Spleen (tissue), 11 donors: ENCODE measurements around the gene MRPL50. TPM values are rescaled to one million over a fixed set of nuclear protein-coding genes. Genes with fewer than 3 reads are reported as not detected.

Experiments
- DNase-seq: peaks from one replicate; pipeline ENCODE4 v3.0.0-alpha.2; 2020
- H3K27ac ChIP-seq, 8 donors: fragments of 200-600 bp; sonication (generic) in 7 of 8; 1 replicate in 4 of 8; 2 replicates in 4 of 8; pipeline versions ENCODE4 v1.5.0 to v1.8.0; 2016 to 2021; ENCODE audit warnings: inconsistent platforms in 4 of 8, mild to moderate bottlenecking in 4 of 8, moderate library complexity in 1 of 8
- H3K27me3 ChIP-seq, 7 donors: fragments of 200-600 bp; sonication (generic) in 6 of 7; replicated peaks in 1 of 7; 1 replicate in 4 of 7; 2 replicates in 3 of 7; pipeline versions ENCODE4 v1.5.0 to v1.8.0; 2016 to 2021; ENCODE audit warnings: inconsistent platforms in 3 of 7, mild to moderate bottlenecking in 1 of 7
- H3K36me3 ChIP-seq, 6 donors: fragments of 200-600 bp; sonication (generic) in 5 of 6; 1 replicate in 4 of 6; 2 replicates in 2 of 6; pipeline versions ENCODE4 v1.5.0 to v1.8.0; 2016 to 2021; ENCODE audit warnings: inconsistent platforms in 2 of 6
- H3K4me1 ChIP-seq, 6 donors: fragments of 200-600 bp; sonication (generic) in 5 of 6; 1 replicate in 3 of 6; 2 replicates in 3 of 6; pipeline versions ENCODE4 v1.5.0 to v1.8.0; 2016 to 2021; ENCODE audit warnings: inconsistent platforms in 3 of 6
- H3K4me3 ChIP-seq, 8 donors: fragments of 200-600 bp; sonication (generic) in 7 of 8; 1 replicate in 4 of 8; 2 replicates in 4 of 8; pipeline versions ENCODE4 v1.5.0 to v1.8.0; 2016 to 2021; ENCODE audit warnings: inconsistent platforms in 4 of 8, mild to moderate bottlenecking in 4 of 8, moderate library complexity in 2 of 8
- H3K9me3 ChIP-seq, 8 donors: fragments of 200-600 bp; sonication (generic) in 7 of 8; 1 replicate in 4 of 8; 2 replicates in 4 of 8; pipeline versions ENCODE4 v1.5.0 to v1.8.0; 2016 to 2021; ENCODE audit warnings: inconsistent platforms in 4 of 8
- POLR2A ChIP-seq, 3 donors: fragments of 450-650 bp; IDR thresholded peaks; one replicate each; pipeline ENCODE4 v1.5.1; 2017; ENCODE audit warnings: antibody characterized with exemption in 3 of 3, mild to moderate bottlenecking in 1 of 3
- POLR2AphosphoS5 ChIP-seq, 3 donors: sonication (generic); formaldehyde crosslinking; IDR thresholded peaks; one replicate each; pipeline ENCODE4 v1.5.1; 2017; ENCODE audit warnings: antibody characterized with exemption in 3 of 3
- WGBS, 5 donors: extraction: QIAGEN DNeasy Blood & Tissue Kit in 3 of 5; methylation state at CpG; one replicate each; pipeline versions ENCODE4 v1.1.5 to v1.1.7; 2013 to 2018; 5-methylcytosine and 5-hydroxymethylcytosine counted together
- intact Hi-C: fragments of 100-400 bp; cut with DNase I; formaldehyde crosslinking; loops from one replicate; pipeline ENCODE4 v1.15.0; 2023; ENCODE audit warnings: low total_unique reads
- polyA plus RNA-seq, 3 donors: library from polyadenylated mRNA; stranded (reverse); fragments of 200-250 nt; gene quantifications; one replicate each; pipeline ENCODE4 v1.2.1, GENCODE V29; 2013
- total RNA-seq, 7 donors: library from RNA; depleted of rRNA in 3 of 7; stranded (reverse); fragments of >200 nt in 3 of 7; fragmentation: NEBNext Ultra II Directional in 4 of 7; extraction: Animal tissue kit (Norgen Biotek cat#: 25700) in 4 of 7; gene quantifications; one replicate each; pipeline versions ENCODE4 v1.1.0 to v1.2.1, GENCODE V29; 2016 to 2021
- TF ChIP-seq, protein P1 (sequence below), 11 experiments: fragments of 200-600 bp in 7 of 11; fragments of 450-650 bp in 4 of 11; sonication (generic) in 4 of 11; IDR thresholded peaks in 8 of 11; conservative IDR thresholded peaks in 3 of 11; 1 replicate in 7 of 11; 2 replicates in 4 of 11; pipeline versions ENCODE4 v1.4.0 to v1.8.0; 2016 to 2021; ENCODE audit warnings: antibody characterized with exemption in 11 of 11, inconsistent platforms in 4 of 11, mild to moderate bottlenecking in 1 of 11
- donor health status: healthy with polysubstance abuse.
- donor health status: DM: no; HTN: no; CAD: no; lungs with moderate emphysema.
- donor health status: DM: no; HTN: no; CAD: no.
- donor health status: Bipolar disorder and iron deficiency.
- donor health status: healthy.
- donor health status: DM: no; HTN: no; CAD: no.
- donor health status: DM: yes; HTN: yes; CAD: no.

Gene MRPL50
- total and polyA plus RNA-seq, 10 donors = 7.8 to 15.5 (median 11.2) TPM

- TF ChIP-seq, protein P1, sequence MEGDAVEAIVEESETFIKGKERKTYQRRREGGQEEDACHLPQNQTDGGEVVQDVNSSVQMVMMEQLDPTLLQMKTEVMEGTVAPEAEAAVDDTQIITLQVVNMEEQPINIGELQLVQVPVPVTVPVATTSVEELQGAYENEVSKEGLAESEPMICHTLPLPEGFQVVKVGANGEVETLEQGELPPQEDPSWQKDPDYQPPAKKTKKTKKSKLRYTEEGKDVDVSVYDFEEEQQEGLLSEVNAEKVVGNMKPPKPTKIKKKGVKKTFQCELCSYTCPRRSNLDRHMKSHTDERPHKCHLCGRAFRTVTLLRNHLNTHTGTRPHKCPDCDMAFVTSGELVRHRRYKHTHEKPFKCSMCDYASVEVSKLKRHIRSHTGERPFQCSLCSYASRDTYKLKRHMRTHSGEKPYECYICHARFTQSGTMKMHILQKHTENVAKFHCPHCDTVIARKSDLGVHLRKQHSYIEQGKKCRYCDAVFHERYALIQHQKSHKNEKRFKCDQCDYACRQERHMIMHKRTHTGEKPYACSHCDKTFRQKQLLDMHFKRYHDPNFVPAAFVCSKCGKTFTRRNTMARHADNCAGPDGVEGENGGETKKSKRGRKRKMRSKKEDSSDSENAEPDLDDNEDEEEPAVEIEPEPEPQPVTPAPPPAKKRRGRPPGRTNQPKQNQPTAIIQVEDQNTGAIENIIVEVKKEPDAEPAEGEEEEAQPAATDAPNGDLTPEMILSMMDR (IDR thresholded peaks at IDR 0.05 in 8 of 11, conservative IDR thresholded peaks at IDR 0.05 in 3 of 11) = no peak
- TF ChIP-seq POLR2AphosphoS5 (IDR thresholded peaks at IDR 0.05) (no peak), POLR2A (IDR thresholded peaks at IDR 0.05) (no peak)
- WGBS, 5 donors = 72 to 94% (median 77%) methylated on average over 3 of the region's 3 CpGs
Observed at GRCh38 chr9:101428909-101429308, 30.5 kb upstream of the MRPL50 start.

DNA sequence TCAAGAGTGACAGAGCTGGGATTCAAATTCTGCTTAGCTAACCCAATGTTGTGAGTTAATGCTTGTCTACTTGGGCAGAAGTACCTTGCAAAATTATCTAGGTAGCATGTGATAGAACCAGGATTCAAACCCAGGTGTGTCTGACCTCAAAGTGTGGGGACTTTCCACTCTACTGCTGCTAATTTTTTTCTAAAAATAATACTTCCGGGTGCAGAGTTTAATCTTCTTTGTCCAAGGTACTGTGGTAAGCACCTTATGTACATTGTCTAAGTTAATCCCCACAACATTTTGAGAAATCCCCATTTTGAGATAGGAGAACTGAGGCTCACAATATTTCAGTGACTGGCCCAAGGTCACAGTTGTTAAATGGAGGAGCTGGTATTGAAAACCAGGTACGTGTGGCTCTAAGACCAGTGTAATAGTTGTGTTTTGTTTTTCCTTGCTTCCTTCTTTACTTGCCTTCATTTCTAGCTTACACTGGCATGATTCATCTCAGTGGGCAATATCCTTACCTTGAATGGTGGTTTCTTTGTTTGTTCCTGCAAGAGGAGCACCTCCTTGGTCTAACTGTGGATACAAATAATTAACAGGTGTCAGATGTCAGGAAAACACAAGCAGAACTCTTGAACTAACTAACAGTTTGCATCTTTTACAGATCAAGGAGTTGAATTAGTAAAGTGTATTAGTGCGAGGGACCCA lies 29.7 kb upstream of the MRPL50 start:
- 80 to 95% (median 81%) methylated on average over 3 of the region's 3 CpGs for WGBS, 5 donors
- no peaks in the 10 kb centered on the region for H3K4me1 ChIP-seq
- DNase-seq = no peak
- intact Hi-C loops = no loop called here
- no peaks in the 10 kb centered on the region for H3K27me3 ChIP-seq
- no peaks in the 10 kb centered on the region for H3K9me3 ChIP-seq
- no peak overlapping the region for H3K4me3 ChIP-seq
- no peak overlapping the region for H3K27ac ChIP-seq
- TF ChIP-seq POLR2A (IDR thresholded peaks at IDR 0.05) = no peak
- TF ChIP-seq, protein P1 (IDR thresholded peaks at IDR 0.05 in 8 of 11, conservative IDR thresholded peaks at IDR 0.05 in 3 of 11) = no peak
- no peak for TF ChIP-seq POLR2AphosphoS5 (IDR thresholded peaks at IDR 0.05)
- no peaks in the 10 kb centered on the region for H3K36me3 ChIP-seq

More at GRCh38 chr9:101428909-101429308, 30.5 kb upstream of the MRPL50 start:
- DNase-seq = no peak
- intact Hi-C loops = no loop called here
- H3K9me3 ChIP-seq = no peaks in the 10 kb centered on the region
- no peak overlapping the region for H3K27ac ChIP-seq
- no peaks in the 10 kb centered on the region for H3K36me3 ChIP-seq
- no peak overlapping the region for H3K4me3 ChIP-seq
- no peaks in the 10 kb centered on the region for H3K4me1 ChIP-seq
- no peaks in the 10 kb centered on the region for H3K27me3 ChIP-seq

- no peaks in the 10 kb centered on the region for H3K36me3 ChIP-seq
- intact Hi-C loops = no loop called here
- H3K9me3 ChIP-seq = peaks cover 0 to 1% (median 0%) of the 10 kb centered on the region in 8 donors
- H3K27me3 ChIP-seq = no peaks in the 10 kb centered on the region
- no peaks in the 10 kb centered on the region for H3K4me1 ChIP-seq
- TF ChIP-seq POLR2A (IDR thresholded peaks at IDR 0.05) = no peak
- TF ChIP-seq, protein P1 (IDR thresholded peaks at IDR 0.05 in 8 of 11, conservative IDR thresholded peaks at IDR 0.05 in 3 of 11) = no peak
- no peak for TF ChIP-seq POLR2AphosphoS5 (IDR thresholded peaks at IDR 0.05)
- DNase-seq = no peak
- no peak overlapping the region for H3K27ac ChIP-seq
- H3K4me3 ChIP-seq = no peak overlapping the region
- 87 to 97% (median 94%) methylated on average over 8 of the region's 8 CpGs for WGBS, 5 donors
Observed at GRCh38 chr9:101427358-101427757, 28.9 kb upstream of the MRPL50 start.

DNA sequence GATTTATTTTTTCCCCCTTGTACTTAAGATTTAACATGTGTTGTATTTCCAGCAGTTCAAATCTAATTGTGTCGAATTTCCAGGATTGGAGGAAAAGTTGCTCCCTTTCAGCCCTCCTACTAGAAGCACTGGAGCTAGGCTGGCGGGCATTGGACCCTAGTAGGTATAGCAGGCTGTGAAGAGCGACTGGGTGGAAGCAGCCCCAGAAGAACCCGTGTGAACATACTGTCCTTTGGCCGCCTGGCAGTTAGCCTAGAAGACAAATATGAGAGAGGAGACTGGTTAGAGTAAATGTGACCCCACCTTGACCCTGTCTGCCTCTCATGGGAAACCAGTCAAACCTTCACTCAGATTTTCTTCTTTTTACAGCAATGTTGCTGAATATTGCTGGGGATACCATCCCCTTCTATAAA lies 23.2 kb upstream of the MRPL50 start:
- 74 to 87% (median 82%) methylated on average over 5 of the region's 5 CpGs for WGBS, 5 donors
- no peak overlapping the region for H3K4me3 ChIP-seq
- H3K36me3 ChIP-seq = peaks cover 0 to 8% (median 0%) of the 10 kb centered on the region in 6 donors
- H3K9me3 ChIP-seq = peaks cover 0 to 56% (median 30%) of the 10 kb centered on the region in 8 donors
- no peak overlapping the region for H3K27ac ChIP-seq
- TF ChIP-seq, protein P1 (IDR thresholded peaks at IDR 0.05 in 8 of 11, conservative IDR thresholded peaks at IDR 0.05 in 3 of 11) = no peak
- H3K4me1 ChIP-seq = no peaks in the 10 kb centered on the region
- intact Hi-C loops = no loop called here
- DNase-seq = no peak
- H3K27me3 ChIP-seq = no peaks in the 10 kb centered on the region
